ENCODE measurements around the gene PTPN1.
"Not testable (repeated sequence)": the region's sequence is repeated elsewhere in the genome, so short reads cannot be mapped to it uniquely, and the experiment has no call there.

Gene PTPN1

GRCh38 chr20:50499938-50500337 lies 10.2 kb upstream of the PTPN1 start:
- Histone ChIP-seq H3K4me3 (ENCODE audit: low read depth, low read length) (no peak overlapping the region), H3K36me3 (ENCODE audit: insufficient read depth, low read length) (no peaks in the 10 kb centered on the region), H3K4me1 (ENCODE audit: control insufficient read depth, insufficient read depth, low read length, unreplicated experiment) (peaks cover 45% of the 10 kb centered on the region), H3K27me3 (ENCODE audit: insufficient read depth, low read length) (no peaks in the 10 kb centered on the region), H3K27ac (ENCODE audit: low read depth, low read length) (no peak overlapping the region), H3K79me2 (ENCODE audit: control insufficient read depth, insufficient read depth, low read length, unreplicated experiment) (no peaks in the 10 kb centered on the region), H2AFZ (ENCODE audit: low read length, unreplicated experiment) (no peak overlapping the region)

- Histone ChIP-seq H2AFZ (ENCODE audit: low read length, unreplicated experiment) (no peak overlapping the region), H3K79me2 (ENCODE audit: control insufficient read depth, insufficient read depth, low read length, unreplicated experiment) (no peaks in the 10 kb centered on the region), H3K27ac (ENCODE audit: low read depth, low read length) (peak overlapping the region; percentile 30; the same call in 1 of the 2 replicates), H3K4me3 (ENCODE audit: low read depth, low read length) (no peak overlapping the region), H3K27me3 (ENCODE audit: insufficient read depth, low read length) (no peaks in the 10 kb centered on the region), H3K36me3 (ENCODE audit: insufficient read depth, low read length) (no peaks in the 10 kb centered on the region), H3K4me1 (ENCODE audit: control insufficient read depth, insufficient read depth, low read length, unreplicated experiment) (peaks cover 36% of the 10 kb centered on the region)
These were observed 8.0 kb upstream of the PTPN1 start for GRCh38 chr20:50501972-50502745.

- Histone ChIP-seq H3K27ac (ENCODE audit: low read depth, low read length) (peak overlapping the region; percentile 4; the same call in 1 of the 2 replicates), H3K4me1 (ENCODE audit: control insufficient read depth, insufficient read depth, low read length, unreplicated experiment) (peaks cover 21% of the 10 kb centered on the region), H2AFZ (ENCODE audit: low read length, unreplicated experiment) (peak overlapping the region; percentile 68), H3K4me3 (ENCODE audit: low read depth, low read length) (no peak overlapping the region), H3K36me3 (ENCODE audit: insufficient read depth, low read length) (no peaks in the 10 kb centered on the region), H3K79me2 (ENCODE audit: control insufficient read depth, insufficient read depth, low read length, unreplicated experiment) (no peaks in the 10 kb centered on the region), H3K27me3 (ENCODE audit: insufficient read depth, low read length) (no peaks in the 10 kb centered on the region)
These were observed 5.9 kb upstream of the PTPN1 start for GRCh38 chr20:50504231-50504823.

- H3K36me3 ChIP-seq (ENCODE audit: insufficient read depth, low read length) = no peaks in the 10 kb centered on the region
- no peak overlapping the region for H3K4me3 ChIP-seq (ENCODE audit: low read depth, low read length)
- H3K79me2 ChIP-seq (ENCODE audit: control insufficient read depth, insufficient read depth, low read length, unreplicated experiment) = peaks cover 11% of the 10 kb centered on the region
- no peak overlapping the region for H2AFZ ChIP-seq (ENCODE audit: low read length, unreplicated experiment)
- no peak overlapping the region for H3K27ac ChIP-seq (ENCODE audit: low read depth, low read length)
- H3K27me3 ChIP-seq (ENCODE audit: insufficient read depth, low read length) = no peaks in the 10 kb centered on the region
- peaks cover 27% of the 10 kb centered on the region for H3K4me1 ChIP-seq (ENCODE audit: control insufficient read depth, insufficient read depth, low read length, unreplicated experiment)
These were observed 4.0 kb upstream of the PTPN1 start for GRCh38 chr20:50506270-50506579.

- H2AFZ ChIP-seq (ENCODE audit: low read length, unreplicated experiment); H3K27me3 ChIP-seq (ENCODE audit: insufficient read depth, low read length); H3K36me3 ChIP-seq (ENCODE audit: insufficient read depth, low read length); H3K4me3 ChIP-seq (ENCODE audit: low read depth, low read length); H3K27ac ChIP-seq (ENCODE audit: low read depth, low read length): not testable (repeated sequence)
- Histone ChIP-seq H3K79me2 (ENCODE audit: control insufficient read depth, insufficient read depth, low read length, unreplicated experiment) (peaks cover 27% of the 10 kb centered on the region), H3K4me1 (ENCODE audit: control insufficient read depth, insufficient read depth, low read length, unreplicated experiment) (peaks cover 25% of the 10 kb centered on the region)
These were observed 2.4 kb upstream of the PTPN1 start for GRCh38 chr20:50507745-50508144.

- Histone ChIP-seq H3K4me3 (ENCODE audit: low read depth, low read length) (no peak overlapping the region), H2AFZ (ENCODE audit: low read length, unreplicated experiment) (no peak overlapping the region)
These were observed 1.9 kb upstream of the PTPN1 start for GRCh38 chr20:50508171-50508755.

GRCh38 chr20:50510706-50511542 lies 741 bp downstream of the PTPN1 start:
- peaks cover 58% of the 10 kb centered on the region for H3K79me2 ChIP-seq (ENCODE audit: control insufficient read depth, insufficient read depth, low read length, unreplicated experiment)
- H3K27ac ChIP-seq (ENCODE audit: low read depth, low read length) = peak overlapping the region; percentile 95
- peak overlapping the region; percentile 93 for H3K4me3 ChIP-seq (ENCODE audit: low read depth, low read length)
- no peaks in the 10 kb centered on the region for H3K27me3 ChIP-seq (ENCODE audit: insufficient read depth, low read length)
- H3K4me1 ChIP-seq (ENCODE audit: control insufficient read depth, insufficient read depth, low read length, unreplicated experiment) = peaks cover 33% of the 10 kb centered on the region
- no peaks in the 10 kb centered on the region for H3K36me3 ChIP-seq (ENCODE audit: insufficient read depth, low read length)
- no peak overlapping the region for H2AFZ ChIP-seq (ENCODE audit: low read length, unreplicated experiment)

More at GRCh38 chr20:50508171-50508755, 1.9 kb upstream of the PTPN1 start:
- peaks cover 23% of the 10 kb centered on the region for H3K4me1 ChIP-seq (ENCODE audit: control insufficient read depth, insufficient read depth, low read length, unreplicated experiment)
- peaks cover 32% of the 10 kb centered on the region for H3K79me2 ChIP-seq (ENCODE audit: control insufficient read depth, insufficient read depth, low read length, unreplicated experiment)
- H3K36me3 ChIP-seq (ENCODE audit: insufficient read depth, low read length) = no peaks in the 10 kb centered on the region
- H3K27me3 ChIP-seq (ENCODE audit: insufficient read depth, low read length) = no peaks in the 10 kb centered on the region
- H3K27ac ChIP-seq (ENCODE audit: low read depth, low read length) = no peak overlapping the region

GRCh38 chr20:50512323-50512722 lies 2.1 kb downstream of the PTPN1 start:
- H3K79me2 ChIP-seq (ENCODE audit: control insufficient read depth, insufficient read depth, low read length, unreplicated experiment) = peaks cover 72% of the 10 kb centered on the region
- H3K4me1 ChIP-seq (ENCODE audit: control insufficient read depth, insufficient read depth, low read length, unreplicated experiment) = peaks cover 44% of the 10 kb centered on the region
- H3K27ac ChIP-seq (ENCODE audit: low read depth, low read length) = peak overlapping the region; percentile 95

GRCh38 chr20:50513169-50514034 lies 3.2 kb downstream of the PTPN1 start:
- H3K4me3 ChIP-seq (ENCODE audit: low read depth, low read length) = peak overlapping the region; percentile 93
- H2AFZ ChIP-seq (ENCODE audit: low read length, unreplicated experiment) = no peak overlapping the region
- peaks cover 83% of the 10 kb centered on the region for H3K79me2 ChIP-seq (ENCODE audit: control insufficient read depth, insufficient read depth, low read length, unreplicated experiment)
- peaks cover 54% of the 10 kb centered on the region for H3K4me1 ChIP-seq (ENCODE audit: control insufficient read depth, insufficient read depth, low read length, unreplicated experiment)
- peak overlapping the region; percentile 95 for H3K27ac ChIP-seq (ENCODE audit: low read depth, low read length)
- no peaks in the 10 kb centered on the region for H3K27me3 ChIP-seq (ENCODE audit: insufficient read depth, low read length)
- no peaks in the 10 kb centered on the region for H3K36me3 ChIP-seq (ENCODE audit: insufficient read depth, low read length)

More at GRCh38 chr20:50512323-50512722, 2.1 kb downstream of the PTPN1 start:
- no peak overlapping the region for H2AFZ ChIP-seq (ENCODE audit: low read length, unreplicated experiment)
- peak overlapping the region; percentile 93 for H3K4me3 ChIP-seq (ENCODE audit: low read depth, low read length)
- H3K27me3 ChIP-seq (ENCODE audit: insufficient read depth, low read length) = no peaks in the 10 kb centered on the region
- H3K36me3 ChIP-seq (ENCODE audit: insufficient read depth, low read length) = no peaks in the 10 kb centered on the region

GRCh38 chr20:50514035-50514337 lies 3.8 kb downstream of the PTPN1 start:
- H3K27ac ChIP-seq (ENCODE audit: low read depth, low read length) = peak overlapping the region; percentile 95
- peak overlapping the region; percentile 93 for H3K4me3 ChIP-seq (ENCODE audit: low read depth, low read length)
- H2AFZ ChIP-seq (ENCODE audit: low read length, unreplicated experiment) = no peak overlapping the region
- no peaks in the 10 kb centered on the region for H3K36me3 ChIP-seq (ENCODE audit: insufficient read depth, low read length)
- no peaks in the 10 kb centered on the region for H3K27me3 ChIP-seq (ENCODE audit: insufficient read depth, low read length)
- H3K79me2 ChIP-seq (ENCODE audit: control insufficient read depth, insufficient read depth, low read length, unreplicated experiment) = peaks cover 88% of the 10 kb centered on the region
- peaks cover 60% of the 10 kb centered on the region for H3K4me1 ChIP-seq (ENCODE audit: control insufficient read depth, insufficient read depth, low read length, unreplicated experiment)
